Skeletal muscle tissue (tissue), 4 donors: ENCODE measurements around the gene BDNF. TPM values are rescaled to one million over a fixed set of nuclear protein-coding genes. Genes with fewer than 3 reads are reported as not detected.
"Not testable (repeated sequence)": the region's sequence is repeated elsewhere in the genome, so short reads cannot be mapped to it uniquely, and the experiment has no call there.

Source experiments
- H3K27ac ChIP-seq: one replicate; pipeline ENCODE4 v1.7.0; 2013; ENCODE audit warnings: mild to moderate bottlenecking, low read depth, low read length, inconsistent platforms
- H3K27me3 ChIP-seq, 3 donors: one replicate each; pipeline ENCODE4 v1.7.0; 2013; ENCODE audit warnings: low read length in 3 of 3; ENCODE audit not compliant: control insufficient read depth in 3 of 3, insufficient read depth in 3 of 3
- H3K36me3 ChIP-seq, 3 donors: one replicate each; pipeline ENCODE4 v1.7.0; 2013; ENCODE audit warnings: low read length in 3 of 3; ENCODE audit not compliant: control insufficient read depth in 3 of 3, insufficient read depth in 3 of 3
- H3K4me1 ChIP-seq, 3 donors: one replicate each; pipeline ENCODE4 v1.7.0; 2013; ENCODE audit warnings: low read length in 3 of 3, mild to moderate bottlenecking in 3 of 3; ENCODE audit not compliant: control insufficient read depth in 3 of 3, insufficient read depth in 3 of 3
- H3K4me3 ChIP-seq, 3 donors: one replicate each; pipeline ENCODE4 v1.7.0; 2013; ENCODE audit warnings: low read length in 3 of 3
- H3K9ac ChIP-seq, 3 donors: one replicate each; pipeline ENCODE4 v1.7.0; 2013; ENCODE audit warnings: low read length in 3 of 3, mild to moderate bottlenecking in 3 of 3, moderate library complexity in 2 of 3, low read depth in 1 of 3
- H3K9me3 ChIP-seq, 3 donors: one replicate each; pipeline ENCODE4 v1.7.0; 2013; ENCODE audit warnings: low read length in 3 of 3; ENCODE audit not compliant: control insufficient read depth in 3 of 3
- total RNA-seq: library from RNA; depleted of rRNA; stranded (reverse); fragments of >200 nt; gene quantifications from one replicate; pipeline ENCODE4 v1.2.3, GENCODE V29; 2014
- donor health status: Osteomylitis.

Gene BDNF
- 1.0 TPM for total RNA-seq

DNA sequence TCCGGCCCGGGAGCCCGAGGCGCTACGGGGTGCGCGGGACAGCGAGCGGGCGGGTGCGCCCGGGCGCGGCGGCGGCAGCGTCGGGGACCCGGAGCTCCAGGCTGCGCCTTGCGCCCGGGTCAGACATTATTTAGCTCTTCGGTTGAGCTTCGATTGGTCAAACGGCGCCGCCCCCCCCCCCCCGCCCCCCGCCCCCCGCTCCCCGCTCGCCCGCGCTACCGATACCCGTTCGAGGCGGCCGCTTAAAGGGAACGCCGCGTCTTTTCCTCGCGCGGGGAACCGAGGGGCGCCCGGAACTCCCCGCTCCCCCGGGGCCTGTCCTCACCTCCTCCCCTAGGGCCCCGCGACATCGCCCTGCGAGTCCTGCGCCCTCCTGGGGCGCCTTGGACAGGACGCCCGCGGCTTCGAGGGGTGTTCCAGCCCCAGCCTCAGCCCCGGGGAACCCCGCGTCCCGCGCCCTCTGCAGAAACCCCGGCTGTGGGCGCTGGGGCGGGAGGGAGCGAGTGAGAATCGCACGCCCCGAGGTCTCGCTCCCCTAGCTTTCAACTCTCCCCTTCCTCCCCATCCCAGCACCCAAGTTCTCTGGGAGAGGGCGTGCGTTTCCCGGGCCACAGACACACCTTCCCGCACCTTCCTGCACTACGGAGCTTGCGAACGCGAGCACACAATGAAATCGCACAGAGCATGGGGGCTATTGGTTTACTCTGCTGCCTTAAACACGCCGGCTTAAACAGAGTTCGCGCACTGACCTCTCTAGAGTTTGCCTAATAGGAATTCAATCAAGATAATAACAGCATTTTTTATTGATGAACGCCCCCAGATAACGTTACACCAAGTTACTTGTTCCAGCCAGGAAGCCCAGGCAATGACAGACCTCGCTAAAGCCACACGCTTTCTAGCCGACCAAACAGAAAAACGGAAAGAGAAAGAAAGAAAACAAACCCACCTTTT is at the start of gene BDNF:
Gene BDNF (minus strand): TSS at position 105 of the 951 bp plus-strand sequence. CDS start 41,891 bp downstream, outside the sequence.
- Histone ChIP-seq H3K27me3 (peaks cover 16 to 54% (median 23%) of the 10 kb centered on the region in 3 donors), H3K36me3 (no peaks in the 10 kb centered on the region), H3K9me3 (no peaks in the 10 kb centered on the region), H3K4me1 (peaks cover 14 to 26% (median 23%) of the 10 kb centered on the region in 3 donors), H3K4me3 (peak within 1 kb of the TSS; percentile 68 to 80 (median 79)), H3K9ac (peak within 1 kb of the TSS in 2 of 3 donors; percentile 60 to 76), H3K27ac (no peak within 1 kb of the TSS)

GRCh38 chr11:27740362-27741013 is 40.2 kb upstream of the BDNF start:
- Histone ChIP-seq H3K4me3 (no peak overlapping the region), H3K9ac (no peak overlapping the region), H3K27me3 (no peaks in the 10 kb centered on the region), H3K9me3 (no peaks in the 10 kb centered on the region), H3K27ac (no peak overlapping the region), H3K4me1 (no peaks in the 10 kb centered on the region), H3K36me3 (no peaks in the 10 kb centered on the region)

DNA sequence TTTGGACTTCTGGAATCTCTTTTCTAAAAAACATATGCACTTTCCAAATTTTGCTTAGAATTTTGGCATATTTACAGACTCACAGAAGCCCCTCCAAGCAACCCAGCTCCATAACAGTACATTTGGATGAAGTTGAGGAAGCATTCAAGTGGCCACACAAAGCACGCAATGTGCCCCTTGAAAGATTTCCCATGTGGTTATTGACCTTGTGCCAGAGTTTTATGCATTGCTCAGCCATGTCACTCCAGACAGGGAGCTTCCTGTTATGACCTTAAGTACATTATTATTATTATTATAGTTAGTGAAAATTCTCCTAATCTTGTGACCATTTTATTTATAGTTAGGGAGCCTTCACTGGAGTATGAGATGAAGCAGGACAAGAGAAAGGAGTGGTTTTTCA is 35.0 kb upstream of the BDNF start:
- H3K9ac ChIP-seq: no peak overlapping the region
- no peaks in the 10 kb centered on the region for H3K4me1 ChIP-seq
- no peaks in the 10 kb centered on the region for H3K36me3 ChIP-seq
- no peaks in the 10 kb centered on the region for H3K27me3 ChIP-seq
- no peaks in the 10 kb centered on the region for H3K9me3 ChIP-seq
- H3K27ac ChIP-seq: no peak overlapping the region
- no peak overlapping the region for H3K4me3 ChIP-seq

DNA sequence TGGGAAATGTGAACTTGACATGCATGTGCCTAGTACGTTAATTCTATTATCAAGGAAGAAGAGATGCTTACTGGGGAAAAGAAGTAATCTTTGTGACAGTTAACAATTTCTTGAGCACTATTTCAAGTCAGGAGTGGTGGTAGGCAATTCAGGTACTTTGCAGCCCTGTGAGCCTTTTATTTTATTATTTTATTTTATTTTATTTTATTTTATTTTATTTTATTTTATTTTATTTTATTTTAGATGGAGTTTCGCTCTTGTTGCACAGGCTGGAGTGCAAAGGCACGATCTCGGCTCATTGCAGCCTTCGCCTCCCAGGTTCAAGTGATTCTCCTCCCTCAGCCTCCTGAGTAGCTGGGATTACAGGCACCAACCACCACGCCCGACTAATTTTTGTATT is 31.5 kb upstream of the BDNF start:
- not testable (repeated sequence) for H3K27ac ChIP-seq, H3K36me3 ChIP-seq, H3K9me3 ChIP-seq, H3K4me1 ChIP-seq, H3K9ac ChIP-seq, H3K4me3 ChIP-seq, H3K27me3 ChIP-seq

GRCh38 chr11:27726981-27727380 is 26.7 kb upstream of the BDNF start:
- peaks cover 16 to 22% (median 21%) of the 10 kb centered on the region in 3 donors for H3K27me3 ChIP-seq
- no peaks in the 10 kb centered on the region for H3K9me3 ChIP-seq
- H3K4me1 ChIP-seq: peaks cover 1 to 9% (median 8%) of the 10 kb centered on the region in 3 donors
- no peaks in the 10 kb centered on the region for H3K36me3 ChIP-seq
- no peak overlapping the region for H3K9ac ChIP-seq
- no peak overlapping the region for H3K4me3 ChIP-seq
- H3K27ac ChIP-seq: no peak overlapping the region

DNA sequence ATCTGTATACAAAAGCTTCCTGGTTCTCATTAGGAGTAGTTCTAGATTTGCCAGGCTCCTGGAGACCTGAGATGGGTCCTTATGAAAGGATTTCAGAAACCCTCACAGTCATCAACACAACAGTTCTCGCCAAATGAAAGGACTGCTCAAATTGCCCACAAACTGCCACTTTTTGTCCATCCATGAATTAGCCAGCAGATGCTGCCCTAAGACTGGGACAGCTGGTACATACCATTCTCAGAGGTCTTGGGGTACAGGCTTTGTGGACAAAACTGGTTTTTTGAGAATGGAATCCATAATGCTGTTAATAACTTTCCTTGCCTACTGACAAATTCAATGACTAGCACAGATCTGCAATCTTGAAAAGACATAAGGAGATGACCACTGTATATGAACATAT is 23.4 kb upstream of the BDNF start:
- Histone ChIP-seq H3K36me3 (no peaks in the 10 kb centered on the region), H3K9me3 (no peaks in the 10 kb centered on the region), H3K4me3 (no peak overlapping the region), H3K27me3 (peaks cover 43 to 50% (median 45%) of the 10 kb centered on the region in 3 donors), H3K4me1 (peaks cover 6 to 15% (median 14%) of the 10 kb centered on the region in 3 donors), H3K27ac (no peak overlapping the region), H3K9ac (no peak overlapping the region)

DNA sequence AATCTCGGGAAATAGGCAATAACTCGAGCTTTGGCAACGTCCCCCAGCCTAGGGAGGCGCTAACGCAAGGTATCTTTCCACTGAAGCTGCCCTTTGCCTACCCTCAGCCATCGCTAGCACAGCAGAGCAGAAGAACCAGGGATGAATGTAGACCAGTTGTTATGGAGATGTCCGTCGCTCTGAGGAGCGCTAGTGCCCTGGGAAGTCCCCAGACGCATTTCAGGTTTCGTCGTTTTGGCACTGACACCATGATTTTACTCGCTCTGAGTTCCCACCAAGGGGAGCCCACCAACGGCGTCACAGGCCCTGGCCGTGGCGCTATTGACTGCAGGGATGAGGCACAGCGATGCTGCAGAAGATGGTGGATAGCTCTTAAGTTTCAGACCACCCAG is 22.7 kb upstream of the BDNF start:
- Histone ChIP-seq H3K27ac (no peak overlapping the region), H3K4me3 (peak overlapping the region in 1 of 3 donors; percentile 41), H3K9me3 (no peaks in the 10 kb centered on the region), H3K36me3 (no peaks in the 10 kb centered on the region), H3K9ac (no peak overlapping the region), H3K4me1 (peaks cover 10 to 16% (median 15%) of the 10 kb centered on the region in 3 donors), H3K27me3 (peaks cover 46 to 53% (median 47%) of the 10 kb centered on the region in 3 donors)

- no peak overlapping the region for H3K9ac ChIP-seq
- no peak overlapping the region for H3K27ac ChIP-seq
- H3K36me3 ChIP-seq: no peaks in the 10 kb centered on the region
- H3K4me1 ChIP-seq: peaks cover 10 to 16% (median 15%) of the 10 kb centered on the region in 3 donors
- peak overlapping the region; percentile 38 to 63 (median 55) for H3K4me3 ChIP-seq
- H3K27me3 ChIP-seq: peaks cover 51 to 58% (median 52%) of the 10 kb centered on the region in 3 donors
- H3K9me3 ChIP-seq: no peaks in the 10 kb centered on the region
Observed at GRCh38 chr11:27722117-27722952, 22.1 kb upstream of the BDNF start.

GRCh38 chr11:27721264-27722116 is 21.2 kb upstream of the BDNF start:
- H3K9ac ChIP-seq: no peak overlapping the region
- no peak overlapping the region for H3K4me3 ChIP-seq
- no peak overlapping the region for H3K27ac ChIP-seq
- no peaks in the 10 kb centered on the region for H3K36me3 ChIP-seq
- H3K9me3 ChIP-seq: no peaks in the 10 kb centered on the region
- peaks cover 10 to 16% (median 15%) of the 10 kb centered on the region in 3 donors for H3K4me1 ChIP-seq
- peaks cover 52 to 56% (median 53%) of the 10 kb centered on the region in 3 donors for H3K27me3 ChIP-seq
